ENCODE results near the gene PLCL2. TPM values are rescaled to one million over a fixed set of nuclear protein-coding genes. Genes with fewer than 3 reads are reported as not detected.

Gene PLCL2
- total RNA-seq, 1 experiment from 2014 or later = 0.07 TPM

GRCh38 chr3:16888356-16888755 lies 3.6 kb downstream of the PLCL2 start:
- Mint-ChIP-seq H3K4me1 (ENCODE audit: low read depth, unreplicated experiment) (no peaks in the 10 kb centered on the region), H3K9me3 (ENCODE audit: unreplicated experiment) (no peaks in the 10 kb centered on the region), H3K36me3 (ENCODE audit: insufficient read depth, unreplicated experiment) (no peaks in the 10 kb centered on the region), H3K4me3 (ENCODE audit: unreplicated experiment) (no peak overlapping the region), H3K27ac (ENCODE audit: unreplicated experiment) (no peak overlapping the region), H3K27me3 (ENCODE audit: insufficient read depth, unreplicated experiment) (peaks cover 24% of the 10 kb centered on the region)
- Histone ChIP-seq H3K27me3 (replicated peaks; ENCODE audit: control insufficient read depth, insufficient read depth, low read length) (no peaks in the 10 kb centered on the region; the same call in 1 of the 2 replicates), H3K4me1 (peaks cover 4% of the 10 kb centered on the region; the same call in 1 of the 2 replicates), H3K4me3 (ENCODE audit: low read depth, low read length) (no peak overlapping the region), H3K9me3 (no peaks in the 10 kb centered on the region), H3K36me3 (ENCODE audit: control insufficient read depth, insufficient read depth, low read length) (no peaks in the 10 kb centered on the region)
- no peak for TF ChIP-seq CTCF (IDR thresholded peaks at IDR 0.05; ENCODE audit: insufficient read depth in 1 of 2, low read depth in 1 of 2, low read length in 1 of 2, severe bottlenecking in 1 of 2, unreplicated experiment in 1 of 2)
- no peak for DNase-seq
- intact Hi-C loops (cut with micrococcal nuclease; ENCODE audit: unreplicated experiment) = no loop called here
- no TSS peak for BruUV-seq (replicated peaks)
- ChIA-PET CTCF (no interaction called here), POLR2A (no interaction called here)

- TF ChIP-seq CTCF (IDR thresholded peaks at IDR 0.05; ENCODE audit: insufficient read depth in 1 of 2, low read depth in 1 of 2, low read length in 1 of 2, severe bottlenecking in 1 of 2, unreplicated experiment in 1 of 2) = no peak
- DNase-seq = no peak
- Mint-ChIP-seq H3K27ac (ENCODE audit: unreplicated experiment) (no peak overlapping the region), H3K4me1 (ENCODE audit: low read depth, unreplicated experiment) (no peaks in the 10 kb centered on the region), H3K27me3 (ENCODE audit: insufficient read depth, unreplicated experiment) (peaks cover 20% of the 10 kb centered on the region), H3K9me3 (ENCODE audit: unreplicated experiment) (no peaks in the 10 kb centered on the region), H3K4me3 (ENCODE audit: unreplicated experiment) (no peak overlapping the region), H3K36me3 (ENCODE audit: insufficient read depth, unreplicated experiment) (no peaks in the 10 kb centered on the region)
- Histone ChIP-seq H3K4me1 (peaks cover 4% of the 10 kb centered on the region; the same call in 1 of the 2 replicates), H3K36me3 (ENCODE audit: control insufficient read depth, insufficient read depth, low read length) (no peaks in the 10 kb centered on the region), H3K27me3 (replicated peaks; ENCODE audit: control insufficient read depth, insufficient read depth, low read length) (no peaks in the 10 kb centered on the region; the same call in 1 of the 2 replicates), H3K4me3 (ENCODE audit: low read depth, low read length) (no peak overlapping the region), H3K9me3 (no peaks in the 10 kb centered on the region)
- CTCF ChIA-PET = no interaction called here
- BruUV-seq (replicated peaks) = no TSS peak
- POLR2A ChIA-PET = no interaction called here
- intact Hi-C loops (cut with micrococcal nuclease; ENCODE audit: unreplicated experiment) = no loop called here
Observed at GRCh38 chr3:16888785-16889607, 4.2 kb downstream of the PLCL2 start.

- no peak overlapping the region for H3K4me3 Mint-ChIP-seq (ENCODE audit: unreplicated experiment)
- intact Hi-C loops (cut with micrococcal nuclease; ENCODE audit: unreplicated experiment) = no loop called here
Observed at GRCh38 chr3:16890597-16891333, 6.0 kb downstream of the PLCL2 start.

More at GRCh38 chr3:16890597-16891333, 6.0 kb downstream of the PLCL2 start:
- no peak for TF ChIP-seq CTCF (IDR thresholded peaks at IDR 0.05; ENCODE audit: insufficient read depth in 1 of 2, low read depth in 1 of 2, low read length in 1 of 2, severe bottlenecking in 1 of 2, unreplicated experiment in 1 of 2)
- H3K4me1 ChIP-seq = no peaks in the 10 kb centered on the region
- ChIA-PET POLR2A (no interaction called here), CTCF (no interaction called here)
- H3K27ac Mint-ChIP-seq (ENCODE audit: unreplicated experiment) = no peak overlapping the region
- H3K36me3 ChIP-seq (ENCODE audit: control insufficient read depth, insufficient read depth, low read length) = no peaks in the 10 kb centered on the region
- no peaks in the 10 kb centered on the region for H3K9me3 Mint-ChIP-seq (ENCODE audit: unreplicated experiment)
- no peak for DNase-seq
- no peaks in the 10 kb centered on the region; the same call in 1 of the 2 replicates for H3K9me3 ChIP-seq
- H3K36me3 Mint-ChIP-seq (ENCODE audit: insufficient read depth, unreplicated experiment) = no peaks in the 10 kb centered on the region
- peaks cover 16% of the 10 kb centered on the region for H3K27me3 Mint-ChIP-seq (ENCODE audit: insufficient read depth, unreplicated experiment)
- no peaks in the 10 kb centered on the region; the same call in 1 of the 2 replicates for H3K27me3 ChIP-seq (replicated peaks; ENCODE audit: control insufficient read depth, insufficient read depth, low read length)
- no peak overlapping the region for H3K4me3 ChIP-seq (ENCODE audit: low read depth, low read length)
- H3K4me1 Mint-ChIP-seq (ENCODE audit: low read depth, unreplicated experiment) = no peaks in the 10 kb centered on the region
- no TSS peak for BruUV-seq (replicated peaks)
